WTC11 (cell line): ENCODE measurements around the gene ZBTB37.

Source experiments
- ATF1 ChIP-seq: sonication (generic); formaldehyde crosslinking; IDR thresholded peaks from 2 replicates; pipeline ENCODE4 v1.8.1; 2023; ENCODE audit warnings: mild to moderate bottlenecking, moderate library complexity, missing genetic modification reagents
- EMX1 ChIP-seq: fragments of 250-450 bp; sonication (Bioruptor Pico); IDR thresholded peaks from 2 replicates; pipeline ENCODE4 v1.8.0; 2021; ENCODE audit warnings: mild to moderate bottlenecking
- RELA ChIP-seq: sonication (generic); formaldehyde crosslinking; IDR thresholded peaks from 2 replicates; pipeline ENCODE4 v1.8.1; 2022; ENCODE audit warnings: missing genetic modification reagents, mild to moderate bottlenecking, borderline replicate concordance
- ZNF121 ChIP-seq: sonication (generic); formaldehyde crosslinking; IDR thresholded peaks from 2 replicates; pipeline ENCODE4 v1.8.0; 2023; ENCODE audit warnings: missing genetic modification reagents
- TF ChIP-seq, protein P1 (sequence below): fragments of 200-600 bp; IDR thresholded peaks from 2 replicates; pipeline ENCODE4 v1.8.0; 2022; ENCODE audit warnings: antibody characterized with exemption
- TF ChIP-seq, protein P2 (sequence below): sonication (generic); formaldehyde crosslinking; IDR thresholded peaks from 2 replicates; pipeline ENCODE4 v1.8.0; 2022; ENCODE audit warnings: mild to moderate bottlenecking, missing genetic modification reagents

DNA sequence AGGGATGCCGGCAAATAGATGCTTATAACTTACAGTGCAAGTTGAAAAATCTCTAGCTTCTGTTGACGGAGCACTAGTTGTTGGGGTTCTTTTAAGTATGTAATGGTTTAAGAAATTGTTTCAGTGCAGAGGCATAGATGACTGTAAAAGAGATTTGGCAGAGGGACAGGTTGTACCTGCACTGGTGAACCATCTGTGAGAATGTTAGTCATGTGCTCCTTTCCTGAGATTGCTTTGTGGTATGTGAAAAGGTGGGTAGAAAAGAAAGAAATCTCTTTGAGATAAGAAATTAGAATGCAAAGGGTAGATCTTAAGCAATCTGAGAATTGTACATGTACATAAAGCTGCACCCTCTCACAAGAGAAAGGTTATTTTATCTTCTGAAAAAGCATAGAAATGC is 19.4 kb downstream of the ZBTB37 start:
- TF ChIP-seq, protein P1, sequence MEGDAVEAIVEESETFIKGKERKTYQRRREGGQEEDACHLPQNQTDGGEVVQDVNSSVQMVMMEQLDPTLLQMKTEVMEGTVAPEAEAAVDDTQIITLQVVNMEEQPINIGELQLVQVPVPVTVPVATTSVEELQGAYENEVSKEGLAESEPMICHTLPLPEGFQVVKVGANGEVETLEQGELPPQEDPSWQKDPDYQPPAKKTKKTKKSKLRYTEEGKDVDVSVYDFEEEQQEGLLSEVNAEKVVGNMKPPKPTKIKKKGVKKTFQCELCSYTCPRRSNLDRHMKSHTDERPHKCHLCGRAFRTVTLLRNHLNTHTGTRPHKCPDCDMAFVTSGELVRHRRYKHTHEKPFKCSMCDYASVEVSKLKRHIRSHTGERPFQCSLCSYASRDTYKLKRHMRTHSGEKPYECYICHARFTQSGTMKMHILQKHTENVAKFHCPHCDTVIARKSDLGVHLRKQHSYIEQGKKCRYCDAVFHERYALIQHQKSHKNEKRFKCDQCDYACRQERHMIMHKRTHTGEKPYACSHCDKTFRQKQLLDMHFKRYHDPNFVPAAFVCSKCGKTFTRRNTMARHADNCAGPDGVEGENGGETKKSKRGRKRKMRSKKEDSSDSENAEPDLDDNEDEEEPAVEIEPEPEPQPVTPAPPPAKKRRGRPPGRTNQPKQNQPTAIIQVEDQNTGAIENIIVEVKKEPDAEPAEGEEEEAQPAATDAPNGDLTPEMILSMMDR = no peak
- TF ChIP-seq, protein P2, sequence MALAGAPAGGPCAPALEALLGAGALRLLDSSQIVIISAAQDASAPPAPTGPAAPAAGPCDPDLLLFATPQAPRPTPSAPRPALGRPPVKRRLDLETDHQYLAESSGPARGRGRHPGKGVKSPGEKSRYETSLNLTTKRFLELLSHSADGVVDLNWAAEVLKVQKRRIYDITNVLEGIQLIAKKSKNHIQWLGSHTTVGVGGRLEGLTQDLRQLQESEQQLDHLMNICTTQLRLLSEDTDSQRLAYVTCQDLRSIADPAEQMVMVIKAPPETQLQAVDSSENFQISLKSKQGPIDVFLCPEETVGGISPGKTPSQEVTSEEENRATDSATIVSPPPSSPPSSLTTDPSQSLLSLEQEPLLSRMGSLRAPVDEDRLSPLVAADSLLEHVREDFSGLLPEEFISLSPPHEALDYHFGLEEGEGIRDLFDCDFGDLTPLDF = no peak
- TF ChIP-seq ZNF121 (CRISPR knock-in tag) (no peak), RELA (CRISPR knock-in tag) (no peak), EMX1 (CRISPR knock-in tag) (no peak), ATF1 (CRISPR knock-in tag) (no peak)
